OCI-LY1 (cell line): ENCODE results near the gene XKR8.

ENCODE experiments used
- H2AFZ ChIP-seq: fragments of 200-600 bp; sonication (generic), shearing (Covaris generic); 2 replicates; pipeline ENCODE4 v1.6.0; 2014; ENCODE audit warnings: antibody characterized with exemption, mild to moderate bottlenecking, low read length
- H3F3A ChIP-seq: fragments of 200-600 bp; sonication (generic), shearing (Covaris generic); 2 replicates; pipeline ENCODE4 v1.6.0; 2014; ENCODE audit warnings: mild to moderate bottlenecking, antibody characterized with exemption, low read length, moderate library complexity; ENCODE audit not compliant: insufficient read depth
- H3K27ac ChIP-seq: fragments of 200-600 bp; sonication (generic); 2 replicates; pipeline ENCODE4 v1.5.1; 2014; ENCODE audit warnings: low read length, mixed run types, mild to moderate bottlenecking, low read depth; ENCODE audit not compliant: poor library complexity, severe bottlenecking
- H3K27me3 ChIP-seq: fragments of 200-600 bp; sonication (generic); 2 replicates; pipeline ENCODE4 v1.6.0; 2014; ENCODE audit warnings: antibody characterized with exemption, mild to moderate bottlenecking, low read length, moderate library complexity; ENCODE audit not compliant: insufficient read depth
- H3K36me3 ChIP-seq: fragments of 200-600 bp; sonication (generic); 2 replicates; pipeline ENCODE4 v1.6.1; 2014; ENCODE audit warnings: mild to moderate bottlenecking, antibody characterized with exemption, low read length, moderate library complexity, mixed read lengths; ENCODE audit not compliant: insufficient read depth
- H3K4me1 ChIP-seq: fragments of 200-600 bp; sonication (generic); 2 replicates; pipeline ENCODE4 v1.5.1; 2014; ENCODE audit warnings: mild to moderate bottlenecking, low read length, moderate library complexity; ENCODE audit not compliant: insufficient read depth, severe bottlenecking
- H3K4me2 ChIP-seq: fragments of 200-600 bp; sonication (generic), shearing (Covaris generic); 2 replicates; pipeline ENCODE4 v1.6.1; 2014; ENCODE audit warnings: low read length
- H3K4me3 ChIP-seq: fragments of 200-600 bp; sonication (generic); 2 replicates; pipeline ENCODE4 v1.5.1; 2014; ENCODE audit warnings: low read length, low read depth, mild to moderate bottlenecking, mixed read lengths; ENCODE audit not compliant: poor library complexity, severe bottlenecking
- H3K79me2 ChIP-seq: fragments of 200-600 bp; shearing (Covaris generic); 2 replicates; pipeline ENCODE4 v1.6.1; 2016; ENCODE audit warnings: mixed run types, low read length, mixed read lengths; ENCODE audit not compliant: insufficient read depth
- H3K9ac ChIP-seq: fragments of 200-600 bp; sonication (generic), shearing (Covaris generic); 2 replicates; pipeline ENCODE4 v1.6.1; 2014; ENCODE audit warnings: mild to moderate bottlenecking, low read length, mixed read lengths
- H3K9me2 ChIP-seq: fragments of 200-600 bp; sonication (generic), shearing (Covaris generic); 2 replicates; pipeline ENCODE4 v1.6.1; 2014; ENCODE audit warnings: low read depth, mild to moderate bottlenecking, low read length, mixed read lengths
- H3K9me3 ChIP-seq: fragments of 200-600 bp; shearing (Covaris generic); 2 replicates; pipeline ENCODE4 v1.6.1; 2014; ENCODE audit warnings: low read length, mixed read lengths
- H4K20me1 ChIP-seq: fragments of 200-600 bp; sonication (generic), shearing (Covaris generic); 2 replicates; pipeline ENCODE4 v1.6.0; 2016; ENCODE audit warnings: mild to moderate bottlenecking, low read length; ENCODE audit not compliant: insufficient read depth
- CTCF ChIP-seq: fragments of 200-600 bp; sonication (generic), shearing (Covaris generic); IDR thresholded peaks from 2 replicates; pipeline ENCODE4 v1.5.1; 2017; ENCODE audit warnings: mild to moderate bottlenecking, antibody characterized with exemption, low read length, moderate library complexity, mixed read lengths
- EZH2 ChIP-seq: fragments of 200-600 bp; sonication (generic), shearing (Covaris generic); IDR thresholded peaks from 2 replicates; pipeline ENCODE4 v1.8.0; 2017; ENCODE audit warnings: borderline replicate concordance, mixed run types, mild to moderate bottlenecking, antibody characterized with exemption, low read length, moderate library complexity, mixed read lengths

Gene XKR8

GRCh38 chr1:27956761-27957160 is 3.0 kb upstream of the XKR8 start:
- H3K4me1 ChIP-seq = peaks cover 20% of the 10 kb centered on the region
- no peaks in the 10 kb centered on the region for H3K27me3 ChIP-seq
- no peak overlapping the region for H3K4me3 ChIP-seq
- H4K20me1 ChIP-seq = no peaks in the 10 kb centered on the region
- H3K9ac ChIP-seq = no peak overlapping the region
- no peak overlapping the region for H3K27ac ChIP-seq
- no peaks in the 10 kb centered on the region for H3F3A ChIP-seq
- H3K4me2 ChIP-seq = no peak overlapping the region
- no peaks in the 10 kb centered on the region for H3K9me2 ChIP-seq
- no peak for TF ChIP-seq EZH2
- no peak for TF ChIP-seq CTCF
- no peak overlapping the region for H2AFZ ChIP-seq
- H3K9me3 ChIP-seq = no peaks in the 10 kb centered on the region
- H3K36me3 ChIP-seq = no peaks in the 10 kb centered on the region
- H3K79me2 ChIP-seq = no peaks in the 10 kb centered on the region

- Histone ChIP-seq H3K4me3 (no peak overlapping the region), H3K27ac (no peak overlapping the region)
Measured at GRCh38 chr1:27957655-27958054, 2.1 kb upstream of the XKR8 start.

GRCh38 chr1:27958513-27958912 is 1.3 kb upstream of the XKR8 start:
- Histone ChIP-seq H3K4me3 (no peak overlapping the region), H3K9me3 (no peaks in the 10 kb centered on the region), H3K27me3 (no peaks in the 10 kb centered on the region), H3K4me2 (no peak overlapping the region), H3K4me1 (peaks cover 20% of the 10 kb centered on the region), H3K9ac (no peak overlapping the region), H3K36me3 (no peaks in the 10 kb centered on the region), H4K20me1 (no peaks in the 10 kb centered on the region), H3K27ac (no peak overlapping the region), H2AFZ (no peak overlapping the region), H3K79me2 (no peaks in the 10 kb centered on the region), H3F3A (no peaks in the 10 kb centered on the region), H3K9me2 (no peaks in the 10 kb centered on the region)
- TF ChIP-seq CTCF (no peak), EZH2 (no peak)

More at GRCh38 chr1:27957655-27958054, 2.1 kb upstream of the XKR8 start:
- no peaks in the 10 kb centered on the region for H3F3A ChIP-seq
- H4K20me1 ChIP-seq = no peaks in the 10 kb centered on the region
- H3K4me2 ChIP-seq = no peak overlapping the region
- H3K36me3 ChIP-seq = no peaks in the 10 kb centered on the region
- no peaks in the 10 kb centered on the region for H3K9me3 ChIP-seq
- H3K79me2 ChIP-seq = no peaks in the 10 kb centered on the region
- no peak overlapping the region for H3K9ac ChIP-seq
- H3K4me1 ChIP-seq = peaks cover 20% of the 10 kb centered on the region
- H3K27me3 ChIP-seq = no peaks in the 10 kb centered on the region
- no peak overlapping the region for H2AFZ ChIP-seq
- no peak for TF ChIP-seq CTCF
- no peak for TF ChIP-seq EZH2
- H3K9me2 ChIP-seq = no peaks in the 10 kb centered on the region
